Transverse colon (tissue), 4 donors: Measurements from ENCODE around the gene NPLOC4.

Source experiments
- CTCF ChIP-seq, 5 experiments: fragments of 200-600 bp in 3 of 5; fragments of 450-650 bp in 2 of 5; sonication (generic) in 3 of 5; IDR thresholded peaks; 1 replicate in 2 of 5; 2 replicates in 3 of 5; pipeline ENCODE4 v1.5.1; 2016 to 2017; ENCODE audit warnings: antibody characterized with exemption in 5 of 5, inconsistent platforms in 3 of 5, mild to moderate bottlenecking in 2 of 5, moderate library complexity in 1 of 5
- EP300 ChIP-seq: sonication (generic); formaldehyde crosslinking; IDR thresholded peaks from one replicate; pipeline ENCODE4 v1.6.1; 2017; ENCODE audit warnings: antibody characterized with exemption, low read depth
- POLR2A ChIP-seq: fragments of 450-650 bp; IDR thresholded peaks from one replicate; pipeline ENCODE4 v1.6.1; 2016; ENCODE audit warnings: antibody characterized with exemption, mild to moderate bottlenecking, moderate library complexity
- POLR2AphosphoS5 ChIP-seq, 3 donors: sonication (generic); formaldehyde crosslinking; IDR thresholded peaks; one replicate each; pipeline ENCODE4 v1.6.1; 2016; ENCODE audit warnings: antibody characterized with exemption in 3 of 3

GRCh38 chr17:81680150-81680549, 43.2 kb upstream of the NPLOC4 start:
- TF ChIP-seq CTCF (IDR thresholded peaks at IDR 0.05) (no peak), EP300 (no peak), POLR2AphosphoS5 (IDR thresholded peaks at IDR 0.05) (no peak), POLR2A (no peak)
